GM19324 (cell line): ENCODE data around the gene CDCA7L.

Experiments
- ATAC-seq: cut with Tn5 transposase; IDR thresholded peaks from one replicate; pipeline ENCODE4 v1.9.1; 2021; ENCODE audit warnings: mild to moderate bottlenecking, moderate library complexity; ENCODE audit not compliant: unreplicated experiment, low FRiP score

Gene CDCA7L

DNA sequence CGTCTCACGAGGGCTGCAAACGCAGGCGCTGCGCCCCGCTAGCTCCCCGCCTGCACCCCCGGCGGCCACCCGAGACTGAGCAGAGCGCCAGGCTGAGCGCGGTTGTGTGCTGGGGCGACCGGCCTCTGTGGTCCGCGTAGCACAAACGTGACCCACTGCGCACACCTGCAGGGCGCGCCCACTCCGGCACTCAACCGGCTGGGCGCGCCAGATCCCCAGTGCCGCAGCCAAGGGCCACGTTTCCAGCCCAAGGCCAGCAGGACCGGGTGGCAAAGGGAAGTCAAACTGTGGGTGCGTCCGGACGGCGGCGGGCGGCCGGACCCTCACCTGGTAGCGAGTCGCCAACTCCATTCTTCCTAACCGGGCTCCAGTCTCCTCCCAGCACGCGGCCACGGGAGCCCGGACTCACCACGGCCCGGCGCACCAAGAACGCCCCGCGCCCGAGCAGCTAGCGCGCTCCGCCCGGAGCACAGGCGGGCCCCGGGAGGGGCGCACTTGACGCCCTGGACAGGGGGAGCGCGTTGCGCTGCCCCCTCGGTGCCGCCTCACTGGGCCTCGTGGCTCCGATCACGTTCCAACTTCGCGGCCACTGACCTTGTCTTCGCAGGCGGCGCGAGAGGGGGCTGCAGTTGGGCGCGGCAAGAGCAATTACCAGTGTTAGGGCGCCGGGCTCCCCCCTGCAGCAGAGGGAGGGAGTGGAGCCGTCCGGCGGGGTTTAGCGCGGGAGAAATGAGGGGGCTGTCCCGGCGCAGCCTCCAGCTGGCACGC, at the start of gene CDCA7L:
CDCA7L (minus strand) TSS at position 446 of the 768 bp plus-strand sequence; CDS start at position 351, 95 bp downstream.
- peak; percentile 91 for ATAC-seq

GRCh38 chr7:21986096-21986495, 40.4 kb upstream of the CDCA7L start:
- ATAC-seq = no peak

DNA sequence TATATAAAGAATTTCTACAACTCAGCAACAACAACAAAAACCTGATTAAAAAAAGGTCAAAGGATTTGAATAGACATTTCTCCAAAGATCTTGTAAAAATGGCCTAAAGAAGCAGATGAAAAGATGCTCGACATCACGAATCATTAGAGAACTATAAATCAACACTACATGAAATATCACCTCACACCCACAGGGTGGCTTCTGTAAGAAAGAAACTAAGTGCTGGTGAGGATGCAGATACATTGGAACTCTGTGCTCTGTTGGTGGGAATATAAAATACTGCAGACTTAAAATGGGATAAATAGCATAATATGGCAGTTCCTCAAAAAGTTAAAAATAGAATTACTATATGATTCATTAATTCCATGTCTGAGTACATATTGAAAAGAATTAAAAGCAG, 38.3 kb upstream of the CDCA7L start:
- no peak for ATAC-seq

GRCh38 chr7:21983056-21983455, 37.4 kb upstream of the CDCA7L start:
- no peak for ATAC-seq

DNA sequence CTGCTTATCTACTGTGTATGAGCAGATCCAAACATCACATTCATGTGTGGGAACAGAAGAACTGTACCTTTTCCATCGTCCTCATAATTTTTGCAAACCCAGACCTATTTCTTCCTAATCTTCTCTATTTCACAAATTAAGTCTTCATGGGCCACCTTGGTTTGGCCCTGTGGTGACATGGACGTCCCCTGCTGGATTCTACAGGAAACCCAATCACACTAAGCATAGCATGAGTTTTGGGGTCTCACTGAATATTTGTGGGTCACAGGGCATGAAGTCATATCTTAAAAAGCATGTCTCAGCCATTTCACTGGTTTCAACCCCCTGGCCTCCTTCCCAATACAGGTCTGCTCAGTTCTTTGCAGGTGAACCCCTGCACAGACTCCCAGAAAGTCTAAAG, 35.8 kb upstream of the CDCA7L start:
- ATAC-seq = no peak

DNA sequence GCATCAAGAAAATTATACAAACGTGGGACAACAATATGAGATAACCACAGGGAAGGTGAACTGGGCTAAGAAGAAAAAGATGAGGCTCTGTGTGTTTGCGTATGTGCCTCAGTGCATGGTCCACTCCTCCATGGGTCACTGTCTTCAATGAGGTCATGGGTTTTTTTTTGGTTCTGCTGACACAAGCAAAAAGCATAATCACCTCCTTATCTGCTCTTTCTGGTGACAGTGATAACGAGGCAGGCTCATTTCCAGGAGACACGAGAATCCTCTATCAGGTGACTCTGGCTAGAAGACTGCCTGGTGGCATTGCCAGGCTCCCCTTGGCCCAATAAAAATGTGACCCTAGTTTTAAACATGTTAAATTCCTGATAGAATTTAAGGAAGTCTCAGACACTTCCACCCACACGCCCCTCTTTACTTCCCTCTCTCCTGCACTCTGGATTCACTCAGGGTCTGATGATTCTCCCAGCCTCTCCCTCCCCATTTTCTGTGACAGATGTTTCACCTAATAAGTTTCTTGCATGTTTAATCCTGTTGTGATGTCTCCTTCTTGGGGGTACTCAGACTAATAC, 35.3 kb upstream of the CDCA7L start:
- ATAC-seq = no peak

DNA sequence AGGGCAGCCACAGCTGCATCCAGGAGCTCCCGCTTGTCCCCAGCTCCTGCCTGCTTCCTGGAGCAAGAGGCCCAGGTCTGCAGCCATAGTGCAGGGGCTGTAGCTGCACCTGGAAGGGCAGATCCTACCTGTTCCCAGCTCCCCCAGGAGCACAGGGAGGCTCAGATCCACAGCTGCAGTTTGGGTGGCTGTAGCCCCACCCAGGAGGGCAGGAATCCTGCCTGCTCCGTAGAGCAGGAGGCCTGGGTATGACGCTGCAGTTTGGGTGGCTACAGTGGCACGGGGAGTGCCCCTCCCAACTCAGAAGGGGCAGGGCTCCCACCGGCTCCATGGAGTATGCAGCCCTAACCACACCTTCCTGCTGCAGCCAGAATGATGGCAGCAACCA, 26.7 kb upstream of the CDCA7L start:
- no peak for ATAC-seq

DNA sequence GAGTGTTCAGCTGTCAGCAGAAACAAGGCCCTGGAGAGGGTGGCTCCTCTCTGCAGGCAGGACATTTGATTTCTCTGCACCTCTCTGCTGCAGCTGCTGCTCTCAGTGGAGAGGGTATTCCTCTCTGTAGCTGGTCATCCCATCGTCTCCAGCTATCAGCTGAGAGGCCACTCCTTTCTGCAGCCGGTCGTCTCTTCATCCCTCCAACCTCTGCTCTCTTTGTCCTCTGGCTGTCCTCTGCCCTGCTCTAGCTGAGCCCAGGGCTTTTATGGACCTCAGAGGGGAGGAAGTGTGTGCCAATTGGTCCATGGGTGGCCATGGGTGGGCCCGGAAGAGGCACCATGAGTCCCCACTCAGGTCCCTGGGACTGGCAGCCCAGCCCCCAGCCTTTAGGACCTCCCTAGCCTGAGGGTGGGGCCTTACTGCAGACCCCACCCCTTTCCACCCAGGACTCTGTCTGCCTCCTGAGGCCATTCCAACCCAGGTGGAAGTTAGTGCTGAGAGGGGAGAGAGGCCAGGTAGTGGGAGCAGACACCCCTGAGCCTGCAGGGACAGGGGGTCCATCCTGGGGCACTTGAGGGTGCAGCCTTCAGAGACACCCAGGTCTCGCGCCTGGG, 26.2 kb upstream of the CDCA7L start:
- no peak for ATAC-seq

DNA sequence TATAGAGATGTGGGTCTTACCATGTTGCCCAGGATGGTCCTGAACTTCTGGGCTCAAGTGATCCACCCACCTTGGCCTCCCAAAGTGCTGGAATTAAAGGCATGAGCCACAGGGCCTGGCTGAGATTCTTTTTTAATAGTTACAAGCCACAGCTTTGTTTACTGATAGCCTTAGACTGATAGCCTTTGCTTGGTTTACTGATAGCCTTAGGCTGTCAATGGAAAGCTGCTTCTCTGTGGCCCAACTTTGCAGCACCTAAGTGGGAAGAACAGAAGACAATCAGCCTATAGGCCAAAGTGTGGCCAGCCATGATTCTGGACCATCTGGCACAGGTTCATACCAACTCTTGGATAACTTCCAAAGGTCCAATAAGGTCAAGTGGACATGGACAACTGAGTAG, 24.1 kb upstream of the CDCA7L start:
- no peak for ATAC-seq

DNA sequence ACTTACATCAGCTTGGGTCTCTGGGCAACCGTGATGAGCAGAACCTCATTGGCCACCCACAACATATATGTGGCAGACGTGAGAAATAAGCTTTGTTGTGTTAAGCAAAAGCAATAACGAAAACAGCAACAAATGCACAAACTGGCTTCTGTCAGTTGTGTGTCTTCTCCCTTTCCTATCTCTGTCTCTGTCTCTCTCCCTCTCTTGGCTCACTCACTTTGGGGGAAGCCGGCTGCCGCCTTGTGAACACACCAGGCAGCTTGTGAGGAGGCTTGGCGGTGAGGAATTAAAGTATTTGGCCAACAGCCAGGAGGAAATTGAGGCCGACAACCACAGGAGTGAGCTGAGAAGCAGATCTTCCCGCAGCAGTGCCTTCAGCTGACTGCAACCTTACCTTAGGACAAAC, 21.9 kb upstream of the CDCA7L start:
- no peak for ATAC-seq

- peak; percentile 73 for ATAC-seq
These were observed 20.6 kb upstream of the CDCA7L start for GRCh38 chr7:21966271-21966670.

DNA sequence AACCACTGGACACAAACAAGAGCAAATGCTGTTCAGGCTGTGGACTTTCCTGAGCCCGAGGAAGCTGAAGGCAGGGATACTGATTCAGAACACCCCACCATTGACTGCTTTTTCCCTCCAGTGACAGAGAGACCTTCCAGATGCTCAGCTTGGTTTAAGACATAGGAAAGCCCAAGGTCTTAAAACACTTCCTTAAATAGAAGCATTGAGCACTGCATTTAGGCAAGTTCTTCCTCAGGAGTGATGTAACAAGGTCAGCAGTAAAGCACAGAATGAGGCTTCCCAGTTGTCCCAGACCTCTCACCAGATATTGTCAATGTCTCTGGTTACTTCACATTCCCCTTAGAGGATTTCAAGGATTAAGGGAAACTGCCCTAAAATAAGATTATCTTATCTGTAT, 19.6 kb upstream of the CDCA7L start:
- no peak for ATAC-seq

DNA sequence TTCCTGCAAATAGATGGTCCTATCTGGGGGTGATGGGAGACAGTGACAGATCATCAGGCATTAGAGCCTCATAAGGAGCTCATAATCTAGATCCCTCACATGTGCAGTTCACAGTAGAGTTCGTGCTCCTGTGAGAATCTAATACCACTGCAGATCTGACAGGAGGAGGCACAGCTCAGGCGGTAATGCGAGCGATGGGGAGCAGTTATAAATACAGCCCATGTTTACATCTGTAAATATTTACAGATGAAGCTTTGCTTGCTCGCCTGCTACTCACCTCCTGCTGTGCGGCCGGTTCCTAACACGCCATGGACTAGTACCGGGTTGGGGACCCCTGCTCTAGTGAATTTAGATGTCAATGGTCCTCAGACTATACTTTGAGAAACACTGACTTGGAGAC, 17.0 kb upstream of the CDCA7L start:
- ATAC-seq = no peak

DNA sequence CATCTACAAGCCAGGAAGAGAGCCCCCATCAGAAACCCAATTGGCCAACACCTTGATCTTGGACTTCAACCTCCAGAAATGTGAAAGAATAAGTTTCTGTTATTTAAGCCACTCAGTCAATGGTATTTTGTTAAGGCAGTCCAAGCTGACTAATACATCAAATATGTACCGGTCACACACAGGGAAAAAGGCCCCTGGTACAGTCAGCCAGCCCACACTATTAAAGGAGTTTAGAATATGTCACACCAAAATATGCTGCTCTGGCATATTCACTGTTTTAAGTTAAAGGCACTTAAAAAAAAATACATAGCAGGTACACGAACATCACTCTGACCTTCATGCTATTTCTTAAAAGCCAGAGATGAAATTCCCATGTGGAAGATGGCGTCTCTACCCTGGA, 15.2 kb upstream of the CDCA7L start:
- no peak for ATAC-seq

DNA sequence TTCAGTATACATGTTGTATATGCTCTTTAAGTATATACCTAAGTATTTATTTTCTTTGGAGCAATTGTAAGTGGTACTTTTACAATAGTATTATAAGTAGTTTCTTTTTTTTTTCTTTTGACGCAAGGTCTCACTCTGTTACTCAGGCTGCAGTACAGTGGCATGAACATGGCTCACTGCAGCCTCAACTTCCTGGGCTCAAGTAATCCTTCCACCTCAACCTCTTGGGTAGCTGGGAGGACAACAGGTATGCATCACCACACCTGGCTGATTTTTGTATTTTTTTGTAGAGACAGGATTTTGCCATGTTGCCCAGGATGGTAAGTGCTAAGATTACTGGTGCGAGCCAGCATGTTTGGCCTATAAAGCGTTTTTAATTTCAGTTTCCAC, 13.7 kb upstream of the CDCA7L start:
- ATAC-seq = no peak

GRCh38 chr7:21953781-21954180, 8.1 kb upstream of the CDCA7L start:
- ATAC-seq = no peak

- ATAC-seq = no peak
These were observed 3.3 kb upstream of the CDCA7L start for GRCh38 chr7:21948887-21949540.

GRCh38 chr7:21948364-21948763, 2.7 kb upstream of the CDCA7L start:
- ATAC-seq = no peak

- no peak for ATAC-seq
These were observed 2.2 kb upstream of the CDCA7L start for GRCh38 chr7:21947946-21948345.

GRCh38 chr7:21947056-21947455, 1.4 kb upstream of the CDCA7L start:
- no peak for ATAC-seq

DNA sequence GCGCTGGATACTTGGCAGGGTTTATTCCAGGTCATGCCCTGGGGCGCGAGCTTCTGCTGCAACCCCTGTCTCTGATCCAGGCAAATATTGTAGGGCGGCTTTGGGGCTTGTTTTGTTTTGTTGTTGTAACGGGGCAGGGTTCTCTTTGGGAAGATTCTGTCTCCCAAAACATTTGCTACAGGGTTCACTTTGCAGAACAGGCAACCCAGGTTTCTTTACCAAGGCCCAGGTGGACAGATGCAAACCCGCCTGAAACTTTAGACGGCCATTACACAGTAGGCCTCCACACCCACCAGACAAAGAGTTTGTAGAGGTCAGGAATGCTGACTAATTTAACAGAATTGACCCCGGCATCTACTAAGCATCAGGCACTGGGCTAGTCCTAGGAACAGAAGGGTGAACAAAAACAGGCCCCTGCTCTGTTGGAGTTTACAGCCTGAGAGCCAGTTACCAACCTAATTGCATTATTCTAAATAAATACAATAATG, 567 bp upstream of the CDCA7L start:
- ATAC-seq = no peak
